GM12878 (cell line): ENCODE data around the gene ASTN1. TPM values are rescaled to one million over a fixed set of nuclear protein-coding genes. Genes with fewer than 3 reads are reported as not detected.

Source experiments
- ATAC-seq: fragments of 200-7000 bp; cut with Tn5 transposase; 3 replicates; pipeline ENCODE4 v1.9.1; 2020; ENCODE audit warnings: mild to moderate bottlenecking, moderate library complexity
- Bru-seq: library from RNA; stranded (reverse); fragments of 400-500 nt; gene quantifications from one replicate; lab custom pipeline; 2021; lab: Mats Ljungman, UMichigan
- BruChase-seq, 2 experiments: library from RNA; stranded (reverse); fragments of 400-500 nt; gene quantifications; one replicate each; lab custom pipeline; 2021; lab: Mats Ljungman, UMichigan
- BruUV-seq: library from RNA; stranded (reverse); fragments of 400-500 nt; replicated peaks from 2 replicates; lab custom pipeline; 2021; lab: Mats Ljungman, UMichigan
- CTCF ChIA-PET: fragments of 300-600 bp; sonication (Branson Sonifier 250); formaldehyde crosslinking; extraction: SDS; loops from one replicate; lab custom pipeline; 2021; ENCODE audit warnings: inconsistent platforms; lab: Yijun Ruan, JAX
- POLR2A ChIA-PET: fragments of 350-600 bp; formaldehyde crosslinking; extraction: SDS; loops from one replicate; lab custom pipeline; 2021; ENCODE audit warnings: inconsistent platforms; lab: Charles Lee
- RAD21 ChIA-PET: fragments of 300-600 bp; sonication (Branson Sonifier 250); formaldehyde crosslinking; loops from one replicate; lab custom pipeline; 2023; ENCODE audit warnings: antibody characterized with exemption; ENCODE audit not compliant: unreplicated experiment; lab: Charles Lee
- SMC1A ChIA-PET: fragments of 300-600 bp; sonication (Branson Sonifier 250); formaldehyde crosslinking; loops from one replicate; lab custom pipeline; 2023; ENCODE audit not compliant: unreplicated experiment, uncharacterized antibody; lab: Charles Lee
- DNase-seq: peaks from one replicate; pipeline ENCODE4 v3.0.0-alpha.2; 2011; ENCODE audit warnings: low read depth, low spot score
- FAIRE-seq: peaks from 3 replicates; lab custom pipeline; 2011; peaks lifted over from hg19 to GRCh38; lab: Jason Lieb, UNC
- H2AFZ ChIP-seq: 2 replicates; pipeline ENCODE4 v1.6.0; 2011; ENCODE audit warnings: low read depth, low read length, control low read depth; ENCODE audit not compliant: control insufficient read depth
- H3K27ac ChIP-seq: 2 replicates; pipeline ENCODE4 v1.5.1; 2011; ENCODE audit warnings: control low read depth; ENCODE audit not compliant: control insufficient read depth, insufficient read depth
- H3K27me3 ChIP-seq, 2 experiments: replicated peaks in 1 of 2; 2 replicates each; pipeline versions ENCODE4 v1.6.0 to v1.6.1; 2011; ENCODE audit warnings: low read length in 1 of 2; ENCODE audit not compliant: control insufficient read depth in 2 of 2, insufficient read depth in 2 of 2
- H3K36me3 ChIP-seq, 2 experiments: 2 replicates each; pipeline ENCODE4 v1.5.1; 2011; ENCODE audit warnings: low read length in 1 of 2; ENCODE audit not compliant: control insufficient read depth in 2 of 2, insufficient read depth in 2 of 2
- H3K4me1 ChIP-seq: 2 replicates; pipeline ENCODE4 v1.6.1; 2011; ENCODE audit warnings: mild to moderate bottlenecking, low read length, moderate library complexity, mixed read lengths; ENCODE audit not compliant: control insufficient read depth, insufficient read depth
- H3K4me2 ChIP-seq: 2 replicates; pipeline ENCODE4 v1.6.0; 2011; ENCODE audit warnings: control low read depth; ENCODE audit not compliant: control insufficient read depth, insufficient read depth
- H3K4me3 ChIP-seq: fragments of 200-600 bp; sonication (generic); 2 replicates; pipeline ENCODE4 v1.5.1; 2016
- H3K79me2 ChIP-seq: 2 replicates; pipeline ENCODE4 v1.6.0; 2011; ENCODE audit warnings: low read length; ENCODE audit not compliant: control insufficient read depth, insufficient read depth
- H3K9ac ChIP-seq: 2 replicates; pipeline ENCODE4 v1.8.0; 2011; ENCODE audit warnings: low read length, control low read depth, mixed read lengths; ENCODE audit not compliant: control insufficient read depth, insufficient read depth
- H3K9me3 ChIP-seq: replicated peaks from 3 replicates; pipeline ENCODE4 v1.5.1; 2011; ENCODE audit warnings: mild to moderate bottlenecking, low read length; ENCODE audit not compliant: control insufficient read depth, insufficient read depth
- H4K20me1 ChIP-seq: 2 replicates; pipeline ENCODE4 v1.6.0; 2011; ENCODE audit not compliant: control insufficient read depth, insufficient read depth
- CBFB ChIP-seq: IDR thresholded peaks from 2 replicates; pipeline ENCODE4 v1.6.1; 2016; ENCODE audit warnings: antibody characterized with exemption, low read depth
- CHD4 ChIP-seq: fragments of 200-600 bp; sonication (generic); IDR thresholded peaks from 2 replicates; pipeline ENCODE4 v1.6.1; 2016; ENCODE audit warnings: mild to moderate bottlenecking
- NRF1 ChIP-seq: conservative IDR thresholded peaks from 2 replicates; pipeline ENCODE4 v1.6.1; 2011; ENCODE audit warnings: mild to moderate bottlenecking, low read depth, low read length, improper control_type of control experiment
- WGBS: methylation state at CpG from one replicate; pipeline ENCODE4 v1.1.6; 2016; ENCODE audit warnings: low lambda C conversion rate; ENCODE audit not compliant: insufficient replicate concordance, insufficient coverage; ENCODE audit errors: missing lambda C conversion rate; 5-methylcytosine and 5-hydroxymethylcytosine counted together
- in situ Hi-C: fragments of 300-500 bp; cut with MboI; formaldehyde crosslinking; loops from 9 replicates; pipeline ENCODE4 v1.14.3; 2018; ENCODE audit warnings: mixed read lengths
- intact Hi-C: fragments of 100-400 bp; cut with micrococcal nuclease; formaldehyde crosslinking; loops from one replicate; pipeline ENCODE4 v1.14.2; 2022; ENCODE audit not compliant: unreplicated experiment
- long read RNA-seq, 2 experiments: library from polyadenylated mRNA; unstranded; transcript quantifications; one replicate each; pipeline ENCODE4 v2.0.0, GENCODE V29; 2019 to 2020
- polyA minus RNA-seq, 3 experiments: library from RNA; depleted of rRNA, polyadenylated mRNA; stranded (reverse); fragments of >200 nt; gene quantifications; 2 replicates each; pipeline ENCODE4 v1.2.3, GENCODE V29; 2011
- polyA plus RNA-seq, 11 experiments: library from polyadenylated mRNA; depleted of rRNA in 4 of 11; unstranded in 6 of 11; stranded (reverse) in 5 of 11; fragments of >200 nt; fragmentation: Nextera tagmentation in 4 of 11; fragmentation: Illumina TruSeq in 1 of 11; extraction: Ambion mirVana in 4 of 11; extraction: Trizol in 1 of 11; gene quantifications; 1 replicate in 1 of 11; 2 replicates in 10 of 11; pipeline versions ENCODE4 v1.2.1 to v1.2.3, GENCODE V29; 2011 to 2016; ENCODE audit warnings: inconsistent platforms in 2 of 11, missing spikeins in 2 of 11, low read depth in 1 of 11
- total RNA-seq, 4 experiments: library from RNA; depleted of rRNA in 3 of 4; stranded (reverse); fragments of >200 nt in 3 of 4; fragmentation: Illumina TruSeq in 1 of 4; extraction: Trizol in 1 of 4; gene quantifications; 2 replicates each; pipeline versions ENCODE4 v1.2.1 to v1.2.3, GENCODE V29; 2013 to 2021

The ASTN1 gene
- not detected in 2 replicates for total RNA-seq (2013; cell fraction: nucleolus; rRNA removed)
- not detected in 2 replicates for total RNA-seq (2014; rRNA removed)
- not detected in 2 replicates for total RNA-seq (2014; rRNA removed; fragmentation: Illumina TruSeq; extraction: Trizol)
- 0.03 TPM in 1 of 2 replicates, not detected in the other for total RNA-seq (2021)
- not detected for polyA plus RNA-seq (2011; ENCODE audit: low read depth)
- polyA plus RNA-seq (2011; rRNA removed): not detected in 2 replicates
- 0.01 TPM in 1 of 2 replicates, not detected in the other for polyA plus RNA-seq (2011; cell fraction: cytosol; rRNA removed)
- polyA plus RNA-seq (2011; cell fraction: nucleus; rRNA removed): not detected in 2 replicates
- not detected in 2 replicates for polyA plus RNA-seq (2012)
- not detected in 2 replicates for polyA plus RNA-seq (2014; fragmentation: Illumina TruSeq; extraction: Trizol)
- not detected for polyA plus RNA-seq (2014; fragmentation: Nextera tagmentation; extraction: Ambion mirVana)
- 0.04 TPM in 1 of 2 replicates, not detected in the other for polyA plus RNA-seq (2014; rRNA removed)
- polyA plus RNA-seq (2016; fragmentation: Nextera tagmentation; extraction: Ambion mirVana): not detected
- 0.10 TPM in 1 of 2 replicates, not detected in the other for polyA minus RNA-seq (2011; rRNA and poly(A)+ RNA removed)
- not detected in 2 replicates for polyA minus RNA-seq (2011; cell fraction: cytosol; rRNA and poly(A)+ RNA removed)
- not detected in 2 replicates for polyA minus RNA-seq (2011; cell fraction: nucleus; rRNA and poly(A)+ RNA removed)
- percentile 0 among the genes with signal in this experiment for Bru-seq, nascent RNA
- percentile 0 among the genes with signal in this experiment for BruChase-seq, experiment 1, labeled RNA remaining after a 6-hour chase
- BruChase-seq, experiment 2, labeled RNA remaining after a 2-hour chase: percentile 1 among the genes with signal in this experiment
- long read RNA-seq, experiment 1: 0 reads
- long read RNA-seq, experiment 2: 0 reads

DNA sequence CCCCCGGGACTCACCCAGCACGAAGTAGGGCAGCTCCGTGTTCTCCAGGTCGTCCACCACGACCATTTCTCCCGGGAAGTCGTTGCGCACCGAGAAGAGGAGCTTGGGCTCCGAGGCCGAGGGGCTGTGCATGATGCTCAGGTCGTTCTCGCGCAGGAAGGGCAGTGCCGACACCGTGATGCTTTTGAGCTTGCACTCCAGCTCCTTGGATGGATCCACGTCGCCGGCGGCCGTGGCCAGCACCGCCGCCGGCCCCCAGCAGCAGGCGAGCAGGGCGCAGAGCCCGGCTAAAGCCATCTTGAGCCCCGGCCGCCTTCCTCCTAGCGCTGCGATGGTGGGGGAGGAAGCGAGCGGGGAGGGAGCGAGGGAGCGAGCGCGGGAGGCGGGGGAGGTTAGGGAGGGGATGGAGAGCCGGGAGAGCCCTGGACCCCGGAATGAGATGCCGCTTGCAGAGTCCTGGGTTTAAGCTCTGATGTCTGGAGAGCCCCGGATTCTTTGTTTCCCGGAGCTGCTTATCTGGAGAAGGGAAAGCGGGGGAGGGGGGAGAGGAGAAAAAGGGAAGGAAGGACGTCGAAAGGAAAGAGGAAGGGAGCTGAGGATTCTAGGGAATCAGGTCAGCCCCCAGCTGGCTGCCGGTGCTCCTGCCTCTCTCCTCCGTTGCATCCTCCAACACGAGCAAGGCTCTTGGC is at the start of gene ASTN1:
Gene ASTN1, minus strand, starts transcription at position 333 of the 689 bp plus-strand sequence. Its CDS starts 36 bp downstream, at position 297.
- ChIA-PET POLR2A (no interaction called here), CTCF (interaction anchor here (2.8 kb wide), 1 partner anchor 18 kb away, joined by 12 read pairs; no protein-coding TSS in a partner anchor), RAD21 (no interaction called here), SMC1A (no interaction called here)
- Histone ChIP-seq H3K27me3 (peaks cover 0 to 2% of the 10 kb centered on the region in 2 experiments; a peak in 3 of 4 replicates), H3K4me3 (no peak within 1 kb of the TSS), H3K27ac (no peak within 1 kb of the TSS), H3K79me2 (no peaks in the 10 kb centered on the region), H3K9ac (no peak within 1 kb of the TSS), H3K36me3 (no peaks in the 10 kb centered on the region), H3K4me2 (no peak within 1 kb of the TSS), H4K20me1 (no peaks in the 10 kb centered on the region), H3K9me3 (no peaks in the 10 kb centered on the region), H2AFZ (no peak within 1 kb of the TSS), H3K4me1 (no peaks in the 10 kb centered on the region)
- no peak for TF ChIP-seq NRF1
- TF ChIP-seq CHD4: no peak
- TF ChIP-seq CBFB: no peak
- BruUV-seq: no TSS peak
- DNase-seq: no peak
- intact Hi-C loops (no loop called here), in situ Hi-C loops (no loop called here)
- FAIRE-seq: no peak
- no peak for ATAC-seq
- 9% methylated on average over 35 of the region's 49 CpGs for WGBS
